ENCODE data around the gene PLXNB2. TPM values are rescaled to one million over a fixed set of nuclear protein-coding genes. Genes with fewer than 3 reads are reported as not detected.
"Not testable (repeated sequence)": the region's sequence is repeated elsewhere in the genome, so short reads cannot be mapped to it uniquely, and the experiment has no call there.

Gene PLXNB2
- total RNA-seq, 1 experiment from 2014 or later: 59.5 TPM

DNA sequence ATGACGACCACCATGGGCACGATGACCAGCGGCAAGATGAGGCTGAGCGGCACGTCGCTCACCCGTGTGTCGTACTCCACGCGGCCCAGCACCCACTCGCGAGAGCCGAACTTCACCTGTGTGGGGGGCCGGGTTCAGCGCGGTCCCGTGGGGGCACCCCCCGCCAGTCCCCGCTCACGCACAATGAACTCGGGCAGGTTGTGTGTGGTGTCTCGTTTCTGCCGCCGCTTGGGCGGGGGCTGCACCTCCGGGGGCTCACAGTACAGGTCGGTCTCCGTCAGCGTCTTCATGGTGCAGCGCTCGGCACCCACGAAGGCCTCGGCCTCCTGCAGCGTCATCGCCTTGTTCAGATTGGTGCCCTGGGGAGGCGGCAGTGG, 26.1 kb downstream of the PLXNB2 start:
- no peak for DNase-seq (ENCODE audit: low read depth)

DNA sequence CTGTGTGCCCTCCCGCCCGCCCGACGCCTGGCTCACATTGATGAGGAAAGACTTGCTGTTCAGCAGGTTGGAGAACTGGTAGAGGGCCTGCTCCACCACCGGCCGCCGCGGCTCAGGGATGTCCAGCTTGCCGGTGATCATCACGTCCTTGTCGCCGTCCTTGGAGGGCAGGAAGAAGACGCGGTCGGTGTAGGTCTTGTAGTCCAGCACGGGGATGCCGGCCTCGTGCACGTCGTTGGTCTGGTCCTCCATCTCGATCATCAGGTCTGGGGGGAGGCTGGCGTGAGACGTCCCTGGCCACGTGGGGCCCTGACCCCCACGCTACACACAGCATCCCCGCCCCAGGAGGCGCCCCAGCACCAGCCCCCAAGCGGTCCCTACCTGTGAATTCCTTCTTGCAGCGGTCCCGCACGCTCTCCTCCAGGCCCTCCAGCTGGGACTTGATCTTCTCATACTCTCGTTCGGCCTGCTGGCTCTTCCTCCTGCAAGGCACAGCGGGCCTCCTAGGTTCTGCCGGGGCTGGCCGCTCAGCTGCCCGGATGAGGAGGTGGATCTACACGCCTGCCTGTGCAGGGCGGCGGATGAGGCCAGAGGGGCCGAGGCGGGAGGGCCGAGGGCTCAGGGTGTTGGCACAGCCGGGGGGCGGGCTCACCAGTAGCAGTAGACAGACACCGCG, 26.6 kb downstream of the PLXNB2 start:
- no peak for DNase-seq (ENCODE audit: low read depth)

DNA sequence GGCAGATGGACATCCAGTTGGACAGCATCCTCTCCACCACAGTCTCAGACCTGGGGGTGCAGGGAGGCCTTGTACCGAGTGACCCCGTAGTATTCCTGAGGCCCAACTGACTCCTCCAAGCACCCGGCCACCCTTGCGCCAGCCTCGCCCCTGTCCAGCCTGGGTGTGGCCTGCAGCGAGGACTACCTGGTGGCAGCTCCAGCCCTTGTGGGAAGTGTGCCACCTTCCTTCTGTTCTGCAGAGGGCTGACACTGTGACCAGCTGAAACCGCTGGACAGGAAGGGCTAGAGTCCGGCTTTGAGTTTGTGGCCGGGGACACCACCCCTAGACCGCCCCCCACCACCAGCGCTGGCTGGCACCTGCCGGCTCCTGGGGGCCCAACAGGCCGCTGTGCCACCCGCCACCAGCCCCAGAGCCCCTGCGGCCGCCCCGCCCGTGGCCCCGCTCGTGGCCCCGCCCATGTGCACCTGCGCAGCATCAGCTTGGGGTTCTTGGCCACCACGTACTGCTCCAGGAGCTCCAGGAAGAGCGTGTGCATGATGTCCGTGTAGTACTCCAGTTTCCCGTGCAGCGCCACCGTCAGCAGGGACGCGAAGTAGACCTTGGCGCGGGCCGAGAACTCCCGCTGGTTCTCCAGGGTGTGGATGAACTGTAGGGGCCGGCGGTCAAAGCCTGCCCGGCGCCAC, 27.3 kb downstream of the PLXNB2 start:
- DNase-seq (ENCODE audit: low read depth): no peak

DNA sequence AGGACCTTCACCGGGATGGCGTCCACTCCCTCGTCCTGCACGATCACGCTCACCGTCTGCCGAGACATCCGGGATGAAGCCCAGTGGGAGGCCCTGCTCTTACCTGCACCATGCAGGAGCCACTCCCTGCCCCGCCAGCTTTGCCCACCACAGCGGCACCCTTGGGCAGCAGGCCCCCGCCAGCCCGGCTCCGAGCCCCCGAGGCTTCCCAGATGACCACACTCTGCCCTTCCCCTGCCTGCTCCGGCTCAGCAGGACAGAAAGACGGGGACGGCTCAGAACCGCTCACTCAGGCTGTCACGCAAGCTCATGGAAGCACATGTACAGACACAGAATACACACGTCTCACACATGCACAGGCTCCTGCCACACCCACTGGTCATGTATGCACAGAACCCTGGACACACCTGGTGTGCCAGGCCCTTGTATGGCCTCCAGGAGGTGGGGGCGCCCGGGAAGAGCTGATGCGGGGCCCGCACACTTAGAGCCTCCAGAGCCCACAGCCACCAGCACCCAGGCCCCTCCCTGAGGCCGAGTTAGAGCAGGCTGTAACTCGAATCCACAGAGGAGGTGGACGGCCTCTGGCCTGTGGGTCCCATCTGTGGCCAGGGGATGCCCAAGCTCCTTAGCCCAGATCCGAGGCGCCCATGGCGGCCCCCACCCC, 28.4 kb downstream of the PLXNB2 start:
- DNase-seq (ENCODE audit: low read depth): no peak

DNA sequence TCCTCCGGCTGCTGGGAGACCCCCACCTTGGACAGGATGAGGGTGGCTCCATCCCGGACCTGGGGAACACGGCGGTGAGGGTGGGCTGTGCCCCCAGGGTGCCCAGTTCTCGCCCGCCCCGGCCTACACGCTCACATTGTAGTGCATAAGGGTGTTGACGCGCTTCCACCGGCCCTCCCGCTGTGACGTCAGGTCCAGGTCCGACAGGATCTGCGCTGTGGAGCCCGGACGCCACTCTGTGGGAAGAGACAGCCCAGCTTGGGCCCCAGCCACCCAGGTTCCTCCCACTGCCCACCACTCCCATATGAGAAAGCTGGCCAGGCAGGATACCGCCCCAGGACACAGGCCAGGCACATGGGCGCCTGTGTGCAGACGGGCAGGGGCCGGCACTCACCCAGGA, 29.0 kb downstream of the PLXNB2 start:
- DNase-seq (ENCODE audit: low read depth): no peak

DNA sequence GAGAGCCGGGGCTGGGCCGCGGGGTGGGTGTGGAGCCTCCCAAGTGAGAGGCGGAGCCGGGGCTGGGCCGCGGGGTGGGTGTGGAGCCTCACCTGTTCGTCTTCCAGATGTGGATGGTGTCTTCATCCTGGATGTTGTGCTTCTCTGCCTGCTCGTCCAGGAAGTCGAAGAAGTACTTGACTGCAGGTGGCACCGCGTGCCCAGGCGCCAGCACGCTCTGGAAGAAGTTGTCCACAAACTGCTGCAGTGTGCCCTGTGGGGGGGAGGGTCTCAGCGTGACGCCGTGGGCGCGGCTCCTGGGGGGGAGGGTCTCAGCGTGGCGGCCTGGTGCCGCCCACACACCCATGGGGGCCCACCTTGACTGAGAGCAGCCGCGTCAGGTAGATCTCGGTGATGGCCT, 29.7 kb downstream of the PLXNB2 start:
- DNase-seq (ENCODE audit: low read depth): no peak

DNA sequence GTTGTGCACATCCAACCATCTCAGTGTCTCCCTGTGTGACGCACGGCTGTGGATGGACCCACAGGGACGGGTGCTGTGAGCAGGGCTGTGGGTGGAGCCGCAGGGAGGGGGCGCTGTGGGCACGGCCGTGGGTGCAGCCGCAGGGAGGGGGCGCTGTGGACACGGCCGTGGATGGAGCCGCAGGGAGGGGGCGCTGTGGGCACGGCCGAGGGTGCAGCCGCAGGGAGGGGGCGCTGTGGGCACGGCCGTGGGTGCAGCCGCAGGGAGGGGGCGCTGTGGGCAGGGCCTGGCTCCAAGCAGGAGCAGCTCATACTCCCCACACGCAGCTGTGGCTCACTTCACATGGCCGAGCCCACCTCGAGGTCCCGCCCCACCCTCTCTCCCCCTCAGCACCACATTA, 31.3 kb downstream of the PLXNB2 start:
- DNase-seq (ENCODE audit: low read depth): no peak

DNA sequence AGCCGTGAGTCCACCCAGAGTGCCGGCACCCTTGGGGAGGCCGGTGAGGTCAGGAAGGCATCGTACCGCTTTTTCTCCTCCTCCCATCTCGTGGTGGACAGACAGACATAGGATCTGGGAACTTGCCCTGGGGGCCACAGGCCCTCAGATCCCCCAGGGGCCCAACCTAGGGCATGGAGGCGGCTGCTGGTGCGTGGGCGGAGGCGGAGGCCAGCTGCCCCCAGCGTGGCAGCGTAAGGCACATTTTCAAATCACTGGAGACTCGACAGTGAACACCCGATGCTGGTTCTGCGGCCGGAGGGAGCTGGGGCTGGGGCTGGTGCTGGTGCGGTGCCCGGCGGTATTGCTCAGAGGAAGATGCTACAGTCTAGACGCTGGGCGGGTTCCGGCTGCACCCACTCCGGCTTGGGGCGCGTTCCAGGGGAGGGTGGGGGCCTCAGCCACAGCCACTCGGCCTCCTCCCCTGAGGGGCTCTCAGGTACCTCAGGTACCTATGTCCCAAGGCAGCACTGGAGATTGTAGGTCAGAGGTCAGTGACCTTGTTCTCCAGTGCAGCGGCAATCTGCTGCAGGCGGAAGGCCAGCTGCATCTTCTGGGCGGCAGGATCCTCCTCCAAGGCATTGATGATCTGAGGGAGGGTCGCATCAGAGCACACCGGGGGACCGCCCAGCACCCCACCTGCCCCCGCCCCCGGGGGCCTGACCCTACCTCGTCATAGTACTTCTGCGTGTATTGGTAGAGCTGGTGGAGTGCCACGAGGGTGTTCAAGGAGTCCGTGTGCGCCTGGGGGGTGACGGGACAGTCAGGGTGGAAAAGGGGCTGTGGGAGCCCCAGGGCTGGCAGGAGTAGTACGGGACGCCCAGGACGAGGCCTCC, 32.0 kb downstream of the PLXNB2 start:
- no peak for DNase-seq (ENCODE audit: low read depth)

DNA sequence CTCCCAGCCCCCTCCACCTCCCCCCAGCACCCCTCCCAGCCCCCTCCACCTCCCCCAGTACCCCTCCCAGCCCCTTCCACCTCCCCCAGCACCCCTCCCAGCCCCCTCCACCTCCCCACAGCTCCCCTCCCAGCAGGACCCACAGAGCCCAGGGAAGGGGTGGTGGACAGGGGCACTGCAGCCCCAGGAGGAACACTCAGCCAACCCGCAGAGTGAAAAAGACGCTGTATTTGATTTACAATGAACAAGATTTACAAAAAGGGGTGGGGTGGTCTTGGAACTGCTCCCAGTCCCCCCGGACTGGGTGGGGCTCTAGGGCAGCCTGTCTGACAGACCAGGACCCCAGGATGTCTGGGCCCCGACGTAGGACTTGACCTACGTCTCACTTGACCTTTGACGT, 32.7 kb downstream of the PLXNB2 start:
- no peak for DNase-seq (ENCODE audit: low read depth)

DNA sequence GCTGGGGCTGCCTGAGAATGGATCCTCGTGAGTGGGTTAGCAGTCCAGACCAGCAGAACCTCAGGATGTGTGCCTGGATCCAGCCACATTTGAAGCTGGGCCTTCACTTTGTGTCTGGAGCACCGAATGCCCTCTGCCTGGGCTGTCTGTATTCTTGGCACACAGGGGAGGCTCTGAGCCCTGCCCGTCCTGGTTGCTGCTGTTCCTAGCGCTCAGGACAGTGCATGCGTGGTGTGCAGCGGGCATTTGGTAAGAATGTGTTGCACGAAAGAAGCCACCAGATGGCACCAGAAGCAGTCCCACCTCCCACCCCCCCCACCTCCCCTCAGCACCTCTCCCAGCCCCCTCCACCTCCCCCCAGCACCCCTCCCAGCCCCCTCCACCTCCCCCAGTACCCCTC, 33.1 kb downstream of the PLXNB2 start:
- DNase-seq (ENCODE audit: low read depth): peak; percentile 55

DNA sequence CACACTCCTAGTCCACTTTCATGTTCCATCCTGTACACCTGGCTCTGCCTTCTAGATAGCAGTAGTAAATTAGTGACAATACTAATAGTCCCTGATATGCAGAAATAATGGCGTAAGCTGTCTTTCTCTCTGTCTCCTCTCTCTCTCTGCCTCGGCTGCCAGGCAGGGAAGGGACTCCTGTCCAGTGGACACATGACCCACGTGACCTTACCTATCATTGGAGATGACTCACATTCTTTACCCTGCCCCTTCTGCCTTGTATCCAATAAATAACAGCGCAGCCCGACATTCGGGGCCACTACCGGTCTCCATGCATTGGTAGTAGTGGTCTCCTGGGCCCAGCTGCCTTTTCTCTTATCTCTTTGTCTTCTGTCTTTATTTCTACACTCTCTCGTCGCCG, 33.7 kb downstream of the PLXNB2 start:
- not testable (repeated sequence) for DNase-seq (ENCODE audit: low read depth)

DNA sequence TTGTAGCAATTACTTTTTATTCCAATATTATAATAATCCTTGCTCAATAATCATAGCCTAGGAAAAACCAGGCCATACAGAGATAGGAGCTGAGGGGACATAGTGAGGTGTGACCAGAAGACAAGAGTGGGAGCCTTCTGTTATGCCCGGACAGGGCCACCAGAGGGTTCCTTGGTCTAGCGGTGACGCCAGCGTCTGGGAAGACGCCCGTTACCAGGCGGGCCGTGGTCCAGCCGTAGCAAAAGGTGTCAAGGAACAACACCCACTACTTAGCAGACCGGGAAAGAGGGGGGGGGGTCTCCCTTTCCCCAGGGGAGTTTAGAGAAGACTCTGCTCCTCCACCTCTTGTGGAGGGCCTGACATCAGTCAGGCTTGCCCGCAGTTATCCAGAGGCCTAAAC, 34.1 kb downstream of the PLXNB2 start:
- not testable (repeated sequence) for DNase-seq (ENCODE audit: low read depth)

DNA sequence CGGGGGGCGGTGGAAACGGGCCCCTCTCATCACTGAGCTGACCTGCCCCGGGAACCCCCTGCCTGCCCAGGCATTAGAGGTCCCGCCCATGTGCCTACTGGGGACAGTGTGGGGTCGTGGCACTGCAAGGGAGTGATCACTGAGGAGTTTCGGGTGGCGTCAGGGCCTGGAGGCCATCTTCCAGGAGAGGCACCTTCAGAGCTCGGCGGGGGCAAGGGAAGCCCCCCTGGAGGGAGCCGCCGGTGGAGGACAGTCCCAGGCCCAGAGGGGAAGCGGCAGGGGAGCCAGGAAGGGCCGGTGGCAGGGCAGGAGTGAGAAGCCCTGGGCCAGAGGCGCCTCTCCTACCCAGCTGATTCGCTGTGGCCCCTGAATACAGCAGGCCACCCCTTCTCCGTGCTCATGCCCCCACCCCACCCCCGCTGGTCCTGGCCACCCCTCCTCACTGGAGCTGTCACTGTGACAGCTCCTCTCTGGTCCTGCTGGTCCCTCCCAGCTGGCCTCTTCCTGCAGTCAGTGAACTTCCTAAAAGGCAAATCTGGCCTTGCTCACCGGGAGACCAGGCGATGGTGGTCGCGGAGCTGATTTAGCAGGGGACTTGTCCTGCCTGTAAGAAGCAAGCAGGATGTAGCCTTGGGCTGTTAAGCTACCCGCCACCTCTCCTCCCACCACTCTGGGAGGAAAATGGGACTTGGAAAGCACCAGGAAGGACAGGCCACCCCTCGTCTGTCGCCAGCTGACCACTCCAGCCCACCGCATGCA, 35.2 kb downstream of the PLXNB2 start:
- DNase-seq (ENCODE audit: low read depth): peak; percentile 46

DNA sequence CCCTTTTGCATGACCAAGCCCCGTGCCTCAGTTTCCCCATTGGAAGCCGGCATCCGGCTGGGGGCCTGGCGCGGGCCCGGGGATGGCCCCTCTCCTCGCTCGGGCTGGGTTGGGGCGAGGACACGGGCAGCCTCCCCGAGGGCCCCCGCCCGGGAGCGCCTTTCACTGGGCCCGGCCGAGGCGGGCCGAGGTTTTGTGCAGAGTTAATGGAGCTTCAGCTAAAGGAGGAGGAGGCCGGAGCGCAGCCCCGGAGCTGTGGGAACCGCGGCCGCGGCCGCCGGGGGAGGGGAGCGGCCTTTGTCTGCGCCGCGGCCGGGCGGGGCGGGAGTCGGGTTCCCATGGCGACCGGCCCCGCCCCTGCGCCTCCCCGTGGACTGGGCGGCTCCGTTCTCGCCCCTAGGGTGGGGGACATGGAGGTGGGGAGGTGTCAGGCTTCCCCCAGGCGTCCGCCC, 35.9 kb downstream of the PLXNB2 start:
- DNase-seq (ENCODE audit: low read depth): peak; percentile 42

DNA sequence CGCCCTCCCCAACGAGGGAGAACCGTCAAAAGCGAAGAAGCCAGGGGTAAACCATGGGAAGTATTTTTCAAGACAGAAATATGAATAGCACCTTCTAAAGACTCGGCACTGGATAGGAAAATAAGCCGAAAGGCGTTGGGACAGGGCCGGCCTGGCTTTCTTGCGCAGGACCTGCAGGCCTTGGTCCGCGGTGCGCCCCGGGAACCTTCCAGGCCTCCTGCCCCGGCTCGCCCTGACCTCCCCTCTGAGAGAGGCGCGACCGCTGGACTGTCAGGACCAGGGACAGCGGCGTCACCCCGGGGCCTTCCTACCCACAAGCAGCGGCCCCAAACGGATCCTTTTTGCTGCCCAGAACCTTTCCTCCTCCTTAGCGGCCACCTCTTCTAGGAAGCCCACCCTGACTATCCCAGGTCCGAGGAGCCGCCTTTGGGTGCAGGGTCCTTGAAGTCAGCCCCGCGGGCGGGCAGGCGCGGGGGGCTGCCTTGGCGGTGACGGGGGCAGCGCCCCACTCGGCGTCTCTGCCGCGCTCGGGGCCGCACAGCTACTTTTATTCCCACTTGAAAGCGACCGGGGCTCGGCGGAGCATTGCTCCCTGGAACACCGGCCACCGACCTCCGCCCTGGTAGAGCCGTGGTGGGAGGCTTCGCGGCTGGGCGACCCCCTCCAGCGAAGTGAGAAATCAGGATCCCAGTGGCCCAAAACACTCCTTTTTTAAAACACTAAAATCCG, 36.6 kb downstream of the PLXNB2 start:
- DNase-seq (ENCODE audit: low read depth): peak; percentile 67

DNA sequence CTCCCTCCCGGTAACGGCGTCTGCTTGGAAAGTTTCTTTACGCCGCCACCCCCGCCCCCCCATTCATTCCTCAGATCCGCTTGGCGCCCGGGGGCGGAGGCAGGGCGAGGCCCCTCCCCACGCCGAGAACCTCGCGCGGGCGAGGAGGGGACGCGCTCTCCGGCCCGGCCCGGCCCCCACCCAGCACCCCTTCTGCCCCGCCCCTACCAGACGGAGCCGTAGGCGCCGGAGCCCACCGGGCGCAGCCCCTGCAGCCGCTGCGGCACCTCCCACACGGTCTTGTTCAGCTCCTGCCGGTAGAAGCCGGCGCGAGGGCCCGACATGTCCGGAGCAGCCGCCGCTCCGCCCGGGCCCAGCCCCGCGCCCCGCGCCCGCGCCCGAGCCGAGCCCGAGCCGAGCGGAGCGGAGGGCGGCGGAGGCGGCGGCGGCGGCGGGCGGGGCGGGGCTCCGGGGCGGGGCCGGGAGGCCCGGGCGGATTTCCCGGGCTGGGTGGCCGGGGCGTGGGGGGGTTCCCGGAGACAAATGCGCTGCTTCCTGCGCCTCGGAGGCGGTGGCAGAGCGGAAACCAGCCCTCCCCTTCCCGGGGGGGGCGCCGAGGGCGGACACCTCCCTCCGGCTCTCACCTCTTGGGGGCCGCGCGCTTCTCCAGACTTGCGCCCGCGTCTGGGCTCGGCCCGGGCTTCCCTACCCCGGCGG, 37.3 kb downstream of the PLXNB2 start, which contains the start of gene MAPK11:
TSS of gene MAPK11 (minus strand) at position 411 of the 696 bp plus-strand sequence. CDS start at position 323, 88 bp downstream.
- peak; percentile 31 for DNase-seq (ENCODE audit: low read depth)

DNA sequence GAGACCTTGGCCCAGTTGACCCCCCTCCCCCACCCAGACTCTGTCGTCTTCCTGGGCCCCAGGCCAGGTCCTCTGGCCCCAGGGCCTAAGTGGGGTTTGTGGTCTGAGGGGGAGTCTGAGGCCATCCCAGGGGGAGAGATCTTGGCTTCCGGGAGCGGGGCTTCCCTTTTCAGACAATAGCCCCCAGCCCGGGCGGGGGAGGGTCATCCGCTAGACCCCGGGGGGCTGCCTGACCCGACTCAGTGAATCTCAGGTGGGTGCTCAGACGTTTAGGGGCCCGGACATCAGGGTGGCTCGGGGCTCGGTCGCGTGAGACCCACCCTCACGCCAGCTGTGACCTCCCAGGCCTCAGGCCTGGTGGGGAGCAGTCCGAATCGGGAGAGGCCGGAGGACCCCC, 37.9 kb downstream of the PLXNB2 start:
- no peak for DNase-seq (ENCODE audit: low read depth)

DNA sequence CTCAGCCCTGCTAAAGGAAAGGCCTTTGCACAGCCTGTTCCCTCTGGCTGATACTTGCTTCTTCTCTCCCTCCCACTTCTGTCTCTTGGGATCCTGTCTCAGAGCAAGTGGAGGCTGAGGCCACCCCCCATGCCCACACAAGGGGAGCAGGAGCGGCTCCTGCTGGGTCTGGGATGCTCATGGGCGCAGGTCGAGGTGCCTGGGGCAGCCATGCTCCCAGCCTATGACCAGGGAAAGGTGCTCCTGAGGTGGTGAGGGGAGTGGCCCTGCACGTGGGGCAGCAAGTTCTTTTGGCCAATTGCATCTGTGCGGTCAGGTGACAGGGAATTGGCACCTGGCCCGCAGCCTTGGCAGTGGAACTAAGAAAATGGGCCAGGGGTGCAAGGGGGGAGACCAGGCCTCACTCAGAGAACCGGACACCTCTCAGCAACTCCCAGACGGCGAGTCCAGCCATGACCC, 38.8 kb downstream of the PLXNB2 start:
- no peak for DNase-seq (ENCODE audit: low read depth)

DNA sequence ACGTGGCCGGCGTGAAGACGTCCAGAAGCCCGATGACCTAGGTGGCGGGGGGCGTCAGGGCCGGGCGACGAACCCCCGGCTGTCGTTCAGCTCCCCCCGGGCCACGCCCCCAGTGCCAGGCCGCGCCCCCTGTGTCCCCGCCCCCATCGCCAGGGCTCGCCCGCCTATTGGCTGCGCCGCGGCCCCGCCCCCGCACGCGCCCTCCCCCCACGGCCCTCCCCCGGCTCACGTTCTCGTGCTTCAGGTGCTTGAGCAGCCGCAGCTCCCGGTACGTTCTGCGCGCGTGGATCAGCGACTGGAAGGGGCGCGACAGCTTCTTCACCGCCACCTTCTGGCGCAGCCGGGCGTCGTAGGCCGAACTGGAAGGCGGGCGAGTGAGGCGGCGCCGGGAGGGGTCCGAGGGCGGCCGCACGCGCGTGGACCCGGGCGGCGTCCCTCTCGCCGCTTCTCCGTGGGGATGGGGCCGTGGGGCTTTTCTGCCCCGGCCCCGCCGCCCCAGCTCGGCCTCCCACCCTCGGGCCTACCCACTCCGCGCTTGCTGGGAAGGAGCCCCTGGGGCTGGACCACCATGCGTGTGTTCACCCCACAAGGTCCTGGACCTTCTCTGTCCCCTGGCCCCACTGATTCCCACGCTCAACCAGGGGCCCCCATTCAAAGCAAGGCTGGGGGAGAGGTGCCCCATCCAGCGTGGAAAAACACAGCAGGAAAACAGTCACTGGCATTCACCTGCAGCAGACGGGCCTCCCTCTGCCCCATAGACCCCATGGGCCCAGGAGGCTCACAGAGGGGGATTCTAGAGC, 39.7 kb downstream of the PLXNB2 start:
- DNase-seq (ENCODE audit: low read depth): no peak
